ENCODE measurements around the gene HOXA13. TPM values are rescaled to one million over a fixed set of nuclear protein-coding genes. Genes with fewer than 3 reads are reported as not detected.

HOXA13 gene
- total RNA-seq, 6 donors from 2014 or later, result not detected

GRCh38 chr7:27221201-27221797, 21.4 kb upstream of the HOXA13 start:
- TF ChIP-seq EP300 (IDR thresholded peaks at IDR 0.05) (no peak), POLR2AphosphoS5 (IDR thresholded peaks at IDR 0.05) (no peak), POLR2A (IDR thresholded peaks at IDR 0.05) (no peak), CTCF (IDR thresholded peaks at IDR 0.05) (no peak)
- H3K4me1 ChIP-seq, result peaks cover 3 to 11% (median 6%) of the 10 kb centered on the region in 4 donors
- WGBS, 2 donors, result 83 to 95% methylated on average over 3 of the region's 3 CpGs
- H3K4me3 ChIP-seq, result no peak overlapping the region
- no peak overlapping the region for H3K27ac ChIP-seq
- ATAC-seq (ENCODE audit: low FRiP score in 2 of 2), result no peak
- no peaks in the 10 kb centered on the region for H3K36me3 ChIP-seq
- DNase-seq, result no peak
- no peaks in the 10 kb centered on the region for H3K9me3 ChIP-seq
- peaks cover 2 to 64% (median 24%) of the 10 kb centered on the region in 4 donors for H3K27me3 ChIP-seq

- Histone ChIP-seq H3K9me3 (no peaks in the 10 kb centered on the region), H3K27ac (no peak overlapping the region), H3K4me1 (peaks cover 3 to 9% (median 5%) of the 10 kb centered on the region in 4 donors), H3K36me3 (no peaks in the 10 kb centered on the region), H3K4me3 (no peak overlapping the region), H3K27me3 (peaks cover 2 to 58% (median 20%) of the 10 kb centered on the region in 4 donors)
- TF ChIP-seq POLR2A (IDR thresholded peaks at IDR 0.05) (no peak), POLR2AphosphoS5 (IDR thresholded peaks at IDR 0.05) (no peak), CTCF (IDR thresholded peaks at IDR 0.05) (no peak), EP300 (IDR thresholded peaks at IDR 0.05) (no peak)
- ATAC-seq (ENCODE audit: low FRiP score in 2 of 2) (no peak), DNase-seq (peak in 1 of 2 donors; percentile 81)
- 12 to 47% methylated on average over 2 to 40 of the region's 45 CpGs for WGBS, 2 donors
These were observed 20.6 kb upstream of the HOXA13 start for GRCh38 chr7:27220440-27220955.

DNA sequence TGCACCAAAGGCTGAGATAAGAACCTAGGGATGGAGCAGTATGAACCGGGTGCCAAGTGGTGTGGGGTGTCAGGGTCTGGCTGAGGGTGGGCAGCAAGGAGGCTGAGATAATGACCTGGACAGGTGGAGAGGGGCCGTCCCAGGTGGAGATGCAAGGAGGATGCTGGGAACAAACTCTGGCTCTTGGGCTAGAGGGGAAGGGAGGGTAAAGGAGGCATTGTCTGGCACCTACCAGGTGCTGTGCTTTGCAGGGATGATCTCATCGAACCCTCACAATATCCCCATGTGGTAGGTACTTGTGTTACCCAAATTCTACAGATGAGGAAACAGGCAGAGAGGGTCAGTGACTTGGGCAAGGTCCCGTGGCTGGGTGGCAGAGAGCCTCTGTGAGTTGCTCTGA, 19.9 kb upstream of the HOXA13 start:
- Histone ChIP-seq H3K9me3 (no peaks in the 10 kb centered on the region), H3K27me3 (peaks cover 0 to 52% (median 15%) of the 10 kb centered on the region in 4 donors), H3K36me3 (no peaks in the 10 kb centered on the region), H3K4me1 (peaks cover 0 to 5% (median 4%) of the 10 kb centered on the region in 4 donors), H3K27ac (no peak overlapping the region), H3K4me3 (no peak overlapping the region)
- DNase-seq, result no peak
- WGBS, 2 donors, result 38 to 69% methylated on average over 3 to 4 of the region's 4 CpGs
- ATAC-seq (ENCODE audit: low FRiP score in 2 of 2), result no peak
- no peak for TF ChIP-seq EP300 (IDR thresholded peaks at IDR 0.05)

DNA sequence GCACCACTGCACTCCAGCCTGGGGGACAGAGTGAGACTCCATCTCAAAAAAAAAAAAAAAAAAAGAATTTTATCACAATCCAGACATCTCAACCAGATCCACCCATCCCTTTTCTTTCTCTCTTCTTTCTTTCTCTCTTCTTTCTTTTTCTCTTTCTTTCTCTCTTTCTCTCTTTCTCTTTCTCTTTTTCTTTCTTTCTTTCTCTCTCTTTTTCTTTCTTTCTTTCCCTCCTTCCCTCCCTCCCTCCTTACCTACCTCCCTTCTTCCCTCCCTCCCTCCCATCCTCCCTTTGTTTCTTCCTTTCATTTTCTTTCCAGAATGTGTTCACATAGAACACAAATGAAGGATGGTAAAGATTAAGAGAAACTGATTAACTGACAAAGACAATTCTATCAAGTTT, 18.1 kb upstream of the HOXA13 start:
- peaks cover 6 to 11% (median 10%) of the 10 kb centered on the region in 4 donors for H3K4me1 ChIP-seq
- DNase-seq (no peak), ATAC-seq (ENCODE audit: low FRiP score in 2 of 2) (no peak)
- H3K9me3 ChIP-seq, result no peaks in the 10 kb centered on the region
- TF ChIP-seq POLR2AphosphoS5 (IDR thresholded peaks at IDR 0.05) (no peak), CTCF (IDR thresholded peaks at IDR 0.05) (no peak), EP300 (IDR thresholded peaks at IDR 0.05) (no peak), POLR2A (IDR thresholded peaks at IDR 0.05) (no peak)
- no peaks in the 10 kb centered on the region for H3K36me3 ChIP-seq
- H3K27me3 ChIP-seq, result peaks cover 2 to 56% (median 19%) of the 10 kb centered on the region in 4 donors
- H3K27ac ChIP-seq, result no peak overlapping the region
- H3K4me3 ChIP-seq, result no peak overlapping the region

GRCh38 chr7:27215356-27215755, 15.5 kb upstream of the HOXA13 start:
- TF ChIP-seq POLR2A (IDR thresholded peaks at IDR 0.05) (no peak), EP300 (IDR thresholded peaks at IDR 0.05) (no peak), POLR2AphosphoS5 (IDR thresholded peaks at IDR 0.05) (no peak), CTCF (IDR thresholded peaks at IDR 0.05) (no peak)
- ATAC-seq (ENCODE audit: low FRiP score in 2 of 2) (no peak), DNase-seq (no peak)
- 81 to 85% methylated on average over 2 of the region's 2 CpGs for WGBS, 2 donors
- no peak overlapping the region for H3K27ac ChIP-seq
- H3K9me3 ChIP-seq, result no peaks in the 10 kb centered on the region
- H3K4me3 ChIP-seq, result no peak overlapping the region
- H3K4me1 ChIP-seq, result peaks cover 11 to 19% (median 15%) of the 10 kb centered on the region in 4 donors
- H3K27me3 ChIP-seq, result peaks cover 0 to 56% (median 31%) of the 10 kb centered on the region in 4 donors
- H3K36me3 ChIP-seq, result no peaks in the 10 kb centered on the region

Measured in upper lobe of left lung (tissue), 6 donors.